CD1c-positive myeloid dendritic cell (primary cell): ENCODE measurements around the gene DUOXA1.
A peak's percentile ranks its signal among the peaks of the same experiment; 100 is the strongest.
"Not testable (repeated sequence)": the region's sequence is repeated elsewhere in the genome, so short reads cannot be mapped to it uniquely, and the experiment has no call there.

Experiments
- DNase-seq: peaks from one replicate; pipeline ENCODE4 v3.0.0-alpha.2; 2016; ENCODE audit errors: extremely low spot score

Gene DUOXA1

GRCh38 chr15:45150997-45151396, 21.3 kb upstream of the DUOXA1 start:
- no peak for DNase-seq

DNA sequence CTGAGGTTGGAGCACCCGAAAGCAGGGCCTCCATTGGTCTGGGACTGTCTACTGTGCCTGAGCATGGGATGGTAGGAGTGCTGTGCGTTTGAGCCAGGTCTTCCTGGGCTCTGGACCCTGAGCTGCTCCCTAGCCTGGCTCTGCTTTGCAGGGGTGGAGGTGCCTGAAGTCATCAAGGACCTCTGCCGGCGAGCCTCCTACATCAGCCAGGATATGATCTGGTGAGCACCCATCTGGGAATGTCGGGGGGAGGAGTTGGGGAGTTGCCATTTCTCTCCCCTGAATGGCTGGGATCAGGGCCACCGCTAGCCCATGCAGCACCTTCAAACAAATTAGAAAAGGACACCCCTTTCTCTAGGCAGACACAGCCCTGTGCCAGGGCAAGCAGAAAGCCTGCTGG, 20.8 kb upstream of the DUOXA1 start:
- DNase-seq: no peak

DNA sequence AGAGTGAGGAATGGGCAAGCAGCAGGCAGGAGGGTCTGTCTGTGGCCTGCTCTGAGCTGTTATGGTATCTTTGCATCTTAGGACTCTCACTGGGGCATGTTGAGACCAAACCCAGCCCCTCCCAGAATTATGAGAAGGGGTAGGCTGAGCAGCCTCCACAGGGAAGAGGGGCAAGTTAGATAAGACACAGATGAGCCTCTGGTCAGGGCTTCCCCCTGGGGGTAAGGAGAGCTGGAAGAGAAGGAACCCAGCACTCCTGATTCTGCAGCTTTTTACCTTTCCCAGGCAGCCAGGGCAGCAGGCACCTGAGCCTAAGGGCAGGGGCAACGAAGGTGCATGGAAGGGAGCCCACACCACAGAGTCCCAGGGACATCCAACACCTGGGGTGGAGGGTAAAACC, 19.4 kb upstream of the DUOXA1 start:
- no peak for DNase-seq

DNA sequence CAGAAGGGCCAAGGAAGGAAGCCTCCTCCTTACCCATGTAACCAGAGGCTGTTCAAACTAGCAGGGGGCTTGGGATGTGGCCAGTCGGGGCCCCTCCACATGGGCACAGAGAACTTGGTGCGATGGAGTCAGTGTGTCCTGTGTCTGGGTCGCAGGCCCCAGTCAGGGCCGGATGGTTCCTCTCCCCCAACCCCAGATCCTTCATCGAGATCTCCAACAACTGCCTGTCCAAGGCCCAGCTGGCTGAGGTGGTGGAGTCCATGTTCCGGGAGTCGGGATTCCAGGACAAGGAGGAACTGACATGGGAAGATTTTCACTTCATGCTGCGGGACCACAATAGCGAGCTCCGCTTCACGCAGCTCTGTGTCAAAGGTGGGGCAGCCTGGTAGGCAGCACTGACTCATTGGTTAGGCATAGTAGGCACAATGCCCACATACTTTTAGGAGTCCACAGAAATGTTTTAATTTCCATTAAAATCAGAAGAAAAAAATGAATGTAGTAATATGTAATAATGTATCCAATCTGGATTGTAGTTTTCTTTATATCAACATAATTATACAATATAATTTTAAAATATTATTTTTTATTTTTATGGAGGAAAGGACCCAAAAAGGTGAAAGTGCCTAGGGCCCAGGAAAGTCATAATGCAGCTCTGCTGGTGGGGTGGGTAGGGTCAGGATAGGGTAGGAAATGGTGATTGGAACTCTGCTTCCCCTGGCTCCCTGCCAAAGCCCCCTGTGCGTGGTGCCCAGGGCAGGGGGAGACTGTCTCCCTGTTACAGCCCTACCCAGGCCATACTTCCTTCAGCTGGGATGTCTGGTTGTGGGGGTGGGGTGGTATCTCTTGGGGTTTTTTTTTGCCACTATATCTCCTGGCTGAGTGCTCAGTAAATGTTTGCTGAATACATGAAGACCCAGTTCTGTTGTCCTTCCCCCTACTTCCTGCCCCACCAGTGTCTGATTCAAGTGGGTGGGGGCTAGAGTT, 18.7 kb upstream of the DUOXA1 start:
- DNase-seq: no peak

- DNase-seq: no peak
Measured at GRCh38 chr15:45147606-45148005, 17.9 kb upstream of the DUOXA1 start.

DNA sequence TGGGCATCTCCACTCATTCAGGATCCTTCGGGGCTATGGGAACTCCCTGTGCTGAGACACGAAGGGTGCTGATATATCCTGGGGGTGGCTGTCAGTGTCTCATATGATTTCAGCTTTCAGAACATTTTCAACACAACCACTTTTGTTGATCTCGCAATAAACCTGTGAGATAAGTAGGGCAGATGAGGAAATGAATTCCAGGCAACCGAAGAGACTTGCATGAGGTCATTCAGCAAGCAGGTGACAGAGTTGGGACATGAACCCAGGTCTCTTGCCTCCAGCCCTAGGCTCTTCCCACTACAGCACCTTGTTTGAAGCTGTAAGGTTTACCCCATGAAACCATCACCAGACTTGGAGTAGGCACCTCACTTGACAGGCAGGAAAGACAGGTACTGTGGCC, 16.7 kb upstream of the DUOXA1 start:
- DNase-seq: no peak

DNA sequence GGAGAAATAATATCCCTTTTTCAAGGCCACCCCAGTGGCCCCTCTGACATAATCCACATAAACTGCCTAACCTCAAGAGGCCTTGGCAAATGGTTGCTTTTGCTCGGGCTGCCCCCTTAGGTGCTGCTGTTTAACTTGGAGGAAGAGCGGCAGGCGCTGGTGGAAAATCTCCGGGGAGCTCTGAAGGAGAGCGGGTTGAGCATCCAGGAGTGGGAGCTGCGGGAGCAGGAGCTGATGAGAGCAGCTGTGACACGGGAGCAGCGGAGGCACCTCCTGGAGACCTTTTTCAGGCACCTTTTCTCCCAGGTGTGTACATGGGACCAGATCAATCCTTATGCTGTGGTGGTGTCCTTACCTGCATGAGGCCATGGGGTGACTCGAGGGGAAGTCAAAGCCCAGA, 15.1 kb upstream of the DUOXA1 start:
- DNase-seq: no peak

DNA sequence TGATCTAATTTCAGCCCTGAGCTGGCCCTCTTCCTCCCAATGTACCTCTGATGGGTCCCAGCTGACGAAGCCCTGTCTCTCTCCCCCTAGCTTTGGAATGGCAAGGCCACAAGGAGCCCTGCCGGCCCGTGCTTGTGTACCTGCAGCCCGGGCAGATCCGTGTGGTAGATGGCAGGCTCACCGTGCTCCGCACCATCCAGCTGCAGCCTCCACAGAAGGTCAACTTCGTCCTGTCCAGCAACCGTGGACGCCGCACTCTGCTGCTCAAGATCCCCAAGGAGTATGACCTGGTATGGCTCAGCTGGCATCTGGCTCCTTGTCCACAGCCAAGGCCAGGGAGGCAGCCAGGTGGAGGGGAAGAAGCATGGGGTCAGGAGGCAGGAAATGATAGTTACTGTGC, 14.3 kb upstream of the DUOXA1 start:
- DNase-seq: no peak

- no peak for DNase-seq
Measured at GRCh38 chr15:45143056-45143455, 13.4 kb upstream of the DUOXA1 start.

- DNase-seq: no peak
Measured at GRCh38 chr15:45141386-45141785, 11.7 kb upstream of the DUOXA1 start.

DNA sequence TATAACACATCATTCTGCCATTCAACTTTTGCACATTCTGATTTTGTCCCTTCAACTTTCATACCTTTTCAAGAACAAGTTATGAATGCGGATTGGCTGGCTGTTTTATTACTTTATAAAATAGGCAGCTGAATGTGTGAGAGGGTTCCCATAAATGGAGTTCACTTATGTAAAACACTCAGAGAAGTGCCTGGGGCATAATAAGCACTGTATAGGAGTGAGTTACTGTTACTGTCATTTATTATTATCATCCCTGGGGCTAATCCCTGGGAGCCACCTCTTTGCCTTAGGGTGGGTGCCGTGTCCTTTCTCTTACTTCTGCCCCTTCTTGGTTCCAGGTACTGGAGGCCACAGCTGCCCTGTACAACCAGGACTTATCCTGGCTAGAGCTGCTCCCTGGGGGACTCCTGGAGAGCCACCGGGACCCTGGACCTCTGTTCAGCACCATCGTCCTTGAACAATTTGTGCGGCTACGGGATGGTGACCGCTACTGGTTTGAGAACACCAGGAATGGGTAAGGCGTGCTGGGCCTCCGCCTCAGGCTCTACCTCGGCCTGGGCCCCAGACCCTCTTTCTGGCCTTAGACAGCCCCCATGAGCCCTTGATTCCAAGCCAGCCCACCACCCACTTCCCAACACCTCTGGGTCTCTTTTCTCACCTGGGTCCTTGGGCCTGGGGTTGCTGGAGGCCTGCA, 11.0 kb upstream of the DUOXA1 start:
- DNase-seq: no peak

DNA sequence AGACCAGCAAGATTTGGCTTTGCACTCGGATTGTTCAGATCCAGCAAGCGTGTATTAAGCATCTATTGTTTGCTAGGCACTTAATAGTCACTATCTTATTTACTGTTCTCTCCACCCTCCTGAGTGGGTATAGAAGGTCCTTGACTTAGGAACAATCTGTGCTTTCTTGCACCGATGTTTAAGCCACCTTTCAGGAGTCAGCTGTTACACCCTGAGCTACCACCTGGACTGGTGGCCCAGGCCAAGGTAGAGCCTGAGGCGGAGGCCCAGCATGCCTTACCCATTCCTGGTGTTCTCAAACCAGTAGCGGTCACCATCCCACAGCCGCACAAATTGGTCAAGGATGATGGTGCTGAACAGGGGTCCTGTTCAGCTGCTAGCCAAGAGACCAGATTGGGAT, 10.1 kb upstream of the DUOXA1 start:
- no peak for DNase-seq

DNA sequence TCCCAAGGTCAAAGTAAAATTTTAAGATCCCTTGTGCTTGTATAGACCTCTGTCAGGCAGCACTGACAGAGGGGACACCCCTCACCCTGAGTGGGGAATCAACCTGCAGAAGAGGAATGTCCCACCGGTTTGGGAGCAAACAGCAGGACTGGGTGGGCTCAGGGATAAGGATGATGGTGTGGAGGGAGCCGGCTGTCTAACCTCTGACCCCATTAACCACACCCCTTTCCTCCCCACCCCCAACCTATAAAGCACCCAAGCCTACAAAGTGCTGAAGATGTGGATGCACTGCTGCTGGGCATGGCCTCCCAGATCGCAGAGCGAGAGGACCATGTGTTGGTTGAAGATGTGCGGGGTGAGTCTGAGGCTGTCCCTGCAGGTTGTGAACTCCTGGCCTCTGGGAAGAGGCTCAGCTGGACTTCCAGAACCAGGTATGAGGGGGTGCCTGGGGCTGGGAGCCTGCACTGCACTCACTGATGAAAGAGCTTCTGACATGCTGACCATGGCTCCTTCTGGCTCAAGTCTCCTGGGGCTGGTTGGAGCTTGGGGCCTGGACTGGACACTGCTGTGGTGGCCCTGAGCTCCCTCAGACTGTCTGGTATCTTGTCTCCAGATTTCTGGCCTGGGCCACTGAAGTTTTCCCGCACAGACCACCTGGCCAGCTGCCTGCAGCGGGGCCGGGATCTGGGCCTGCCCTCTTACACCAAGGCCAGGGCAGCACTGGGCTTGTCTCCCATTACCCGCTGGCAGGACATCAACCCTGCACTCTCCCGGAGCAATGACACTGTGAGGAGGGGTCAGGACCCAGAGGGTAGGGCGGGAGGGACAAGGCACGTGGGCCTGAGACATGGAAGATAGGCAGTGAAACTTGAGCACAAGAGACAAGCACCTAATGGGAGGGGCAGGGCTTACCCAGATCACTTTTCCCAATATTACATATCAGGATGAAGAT, 9.4 kb upstream of the DUOXA1 start:
- DNase-seq: no peak

DNA sequence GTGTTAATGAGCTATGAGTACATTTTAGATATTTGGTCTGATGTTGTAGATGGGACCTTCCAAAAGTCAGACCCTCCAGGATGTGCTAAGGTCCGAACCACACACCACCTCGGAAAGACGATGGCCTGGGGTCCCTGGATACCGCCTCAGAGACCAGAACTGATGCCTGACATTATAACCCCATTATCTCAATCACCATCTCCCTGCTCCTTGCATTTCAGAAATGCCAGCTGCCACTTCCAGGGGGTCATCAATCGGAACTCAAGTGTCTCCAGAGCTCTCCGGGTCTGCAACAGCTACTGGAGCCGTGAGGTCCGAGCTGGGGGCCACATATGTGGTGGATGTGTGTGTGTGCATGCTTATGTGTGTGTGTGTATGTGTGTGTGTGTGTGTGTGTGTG, 8.0 kb upstream of the DUOXA1 start:
- DNase-seq: no peak

DNA sequence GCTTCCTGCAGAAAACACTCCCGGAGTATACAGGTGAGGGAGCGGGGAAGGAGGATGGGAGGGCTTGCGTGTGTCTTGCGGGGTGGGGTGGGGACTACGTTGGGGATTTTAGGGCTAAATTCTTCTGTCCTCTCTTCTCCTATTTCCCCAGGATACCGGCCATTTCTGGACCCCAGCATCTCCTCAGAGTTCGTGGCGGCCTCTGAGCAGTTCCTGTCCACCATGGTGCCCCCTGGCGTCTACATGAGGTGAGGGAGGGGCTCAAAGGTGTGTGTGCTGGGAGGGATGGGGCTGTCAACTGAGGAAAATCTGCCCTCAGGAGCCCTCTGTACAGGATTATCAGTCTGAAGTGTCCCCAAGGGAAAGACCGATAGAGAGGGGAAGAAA, 6.7 kb upstream of the DUOXA1 start:
- DNase-seq: no peak

- not testable (repeated sequence) for DNase-seq
Measured at GRCh38 chr15:45135705-45136377, 6.2 kb upstream of the DUOXA1 start.

DNA sequence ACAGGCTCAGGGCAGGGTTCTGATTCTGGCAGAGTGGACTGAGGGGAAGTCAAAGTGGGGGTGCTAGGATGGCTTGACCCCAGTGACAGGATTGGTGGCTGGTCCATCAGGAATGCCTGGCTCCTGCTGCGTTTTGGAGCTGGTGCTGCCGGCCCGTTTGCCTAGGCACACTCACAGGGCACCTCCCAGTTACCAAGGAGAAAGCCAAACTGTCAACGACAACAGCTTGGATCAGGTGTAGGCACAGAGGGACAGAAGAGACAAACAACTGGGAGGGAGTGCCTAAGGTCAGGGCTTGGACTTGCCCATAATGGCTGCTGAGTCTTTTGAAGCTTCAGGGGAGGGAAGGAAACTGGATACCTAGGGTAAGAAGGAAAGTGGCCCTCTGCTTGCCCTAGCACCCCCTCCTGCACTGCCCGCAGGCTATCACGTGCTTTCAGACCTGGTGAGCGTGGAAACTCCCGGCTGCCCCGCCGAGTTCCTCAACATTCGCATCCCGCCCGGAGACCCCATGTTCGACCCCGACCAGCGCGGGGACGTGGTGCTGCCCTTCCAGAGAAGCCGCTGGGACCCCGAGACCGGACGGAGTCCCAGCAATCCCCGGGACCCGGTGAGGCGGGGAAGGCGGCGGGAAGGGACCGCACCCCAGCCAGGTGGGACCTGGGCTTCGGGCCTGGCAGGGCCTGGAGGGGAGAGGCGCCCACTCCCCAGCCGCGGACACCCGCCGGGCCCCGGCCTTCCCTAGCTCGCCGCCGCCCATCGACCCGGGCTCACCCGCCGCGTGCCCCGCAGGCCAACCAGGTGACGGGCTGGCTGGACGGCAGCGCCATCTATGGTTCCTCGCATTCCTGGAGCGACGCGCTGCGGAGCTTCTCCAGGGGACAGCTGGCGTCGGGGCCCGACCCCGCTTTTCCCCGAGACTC, 5.3 kb upstream of the DUOXA1 start:
- peak; percentile 17 for DNase-seq

DNA sequence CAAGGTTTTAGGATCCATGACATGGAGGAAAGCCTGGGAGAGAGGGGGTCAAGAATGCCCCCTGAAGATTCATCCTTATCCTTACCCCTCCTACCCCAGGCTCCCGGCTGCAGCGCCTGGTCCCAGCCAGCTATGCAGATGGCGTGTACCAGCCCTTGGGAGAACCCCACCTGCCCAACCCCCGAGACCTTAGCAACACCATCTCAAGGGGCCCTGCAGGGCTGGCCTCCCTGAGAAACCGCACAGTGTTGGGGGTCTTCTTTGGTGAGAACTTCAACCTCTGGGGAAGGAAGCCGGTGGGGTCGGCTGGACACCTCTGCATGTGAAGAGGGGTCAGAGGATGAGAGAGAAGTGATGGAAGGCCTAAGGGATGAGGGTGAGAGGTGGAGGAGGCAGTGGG, 4.4 kb upstream of the DUOXA1 start:
- no peak for DNase-seq

DNA sequence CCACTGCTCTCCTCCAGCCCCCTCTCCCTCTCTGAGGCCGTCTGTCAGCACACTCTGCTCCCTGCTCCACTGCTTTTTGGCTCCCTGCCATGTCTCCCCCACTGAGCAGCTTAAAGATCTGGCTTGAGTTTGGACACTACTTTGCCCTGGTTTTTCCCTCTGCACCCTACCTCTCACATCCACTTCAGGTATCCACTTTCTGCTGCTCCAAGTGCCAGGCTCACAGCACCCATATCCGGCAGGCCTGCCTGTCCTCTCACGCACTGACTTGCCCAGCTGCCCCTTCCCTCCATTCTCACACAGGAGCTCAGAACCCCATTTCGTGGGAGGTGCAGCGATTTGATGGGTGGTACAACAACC, 3.9 kb upstream of the DUOXA1 start:
- DNase-seq: no peak

DNA sequence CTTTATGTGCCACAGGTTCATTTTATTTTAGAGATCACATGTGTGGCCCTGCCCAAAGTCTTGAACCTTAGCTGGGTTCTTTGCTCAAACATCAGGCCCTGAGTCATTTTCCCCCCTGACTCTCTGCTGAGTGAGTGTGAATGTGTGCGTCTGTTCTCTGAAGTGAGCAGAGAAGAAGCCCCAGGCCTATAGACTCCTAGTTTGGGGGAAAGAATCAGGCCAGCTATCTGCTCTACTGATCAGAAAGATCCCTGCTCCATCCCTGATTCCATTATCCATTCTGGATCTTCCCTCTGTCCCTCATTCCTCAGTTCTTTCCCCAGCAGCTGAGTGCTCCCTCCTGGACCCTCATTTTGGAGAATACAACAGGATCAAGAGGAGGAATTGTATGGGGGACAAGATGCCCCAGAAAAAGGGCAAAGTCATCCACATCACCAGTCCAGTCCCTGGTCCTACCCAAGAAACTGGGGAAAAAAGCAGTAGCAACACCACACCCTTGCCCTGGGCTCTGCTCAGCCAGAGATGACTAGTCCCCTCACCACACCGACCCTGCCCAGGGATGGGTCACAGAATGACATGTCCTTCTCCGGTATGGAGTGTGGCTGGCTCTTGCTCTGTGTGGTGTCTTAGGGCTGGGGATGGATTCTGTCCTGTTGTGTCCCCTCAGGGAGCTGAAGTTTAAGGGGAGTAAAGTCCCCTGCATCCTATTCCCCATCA, 3.3 kb upstream of the DUOXA1 start:
- DNase-seq: no peak
